Body of pancreas (tissue), 4 donors: Measurements from ENCODE around the gene TGM1. TPM values are rescaled to one million over a fixed set of nuclear protein-coding genes. Genes with fewer than 3 reads are reported as not detected.
A peak's percentile ranks its signal among the peaks of the same experiment; 100 is the strongest.
"Not testable (repeated sequence)": the region's sequence is repeated elsewhere in the genome, so short reads cannot be mapped to it uniquely, and the experiment has no call there.

ENCODE experiments used
- ATAC-seq: fragments of 150-250 bp; one replicate; pipeline ENCODE4 v1.9.1; 2016
- DNase-seq, 4 donors: peaks; one replicate each; pipeline ENCODE4 v3.0.0-alpha.2; 2019
- H3K27ac ChIP-seq, 4 donors: fragments of 200-600 bp; sonication (generic); 1 replicate in 3 of 4; 2 replicates in 1 of 4; pipeline versions ENCODE4 v1.5.1 to v1.6.1; 2016 to 2019; ENCODE audit warnings: mild to moderate bottlenecking in 1 of 4, mixed read lengths in 1 of 4, moderate library complexity in 1 of 4
- H3K27me3 ChIP-seq, 2 donors: fragments of 200-600 bp; sonication (generic); one replicate each; pipeline ENCODE4 v1.6.0; 2016; ENCODE audit warnings: mild to moderate bottlenecking in 1 of 2
- H3K36me3 ChIP-seq, 2 donors: fragments of 200-600 bp; sonication (generic); replicated peaks in 1 of 2; 2 replicates each; pipeline ENCODE4 v1.5.1; 2016; ENCODE audit warnings: low read depth in 2 of 2; ENCODE audit not compliant: insufficient read depth in 1 of 2
- H3K4me1 ChIP-seq: fragments of 200-600 bp; sonication (generic); one replicate; pipeline ENCODE4 v1.6.0; 2016
- H3K4me3 ChIP-seq, 2 donors: fragments of 200-600 bp; sonication (generic); 1 replicate in 1 of 2; 2 replicates in 1 of 2; pipeline ENCODE4 v1.5.1; 2016 to 2019
- H3K9me3 ChIP-seq, 3 donors: fragments of 200-600 bp; sonication (generic); 1 replicate in 2 of 3; 2 replicates in 1 of 3; pipeline ENCODE4 v1.5.1; 2016
- CTCF ChIP-seq, 7 experiments: fragments of 450-650 bp in 4 of 7; fragments of 200-600 bp in 3 of 7; sonication (generic) in 3 of 7; IDR thresholded peaks; one replicate each; pipeline ENCODE4 v1.5.1; 2016 to 2019; ENCODE audit warnings: antibody characterized with exemption in 7 of 7
- POLR2A ChIP-seq, 3 donors: fragments of 450-650 bp; IDR thresholded peaks; one replicate each; pipeline ENCODE4 v1.6.1; 2016; ENCODE audit warnings: antibody characterized with exemption in 3 of 3, mild to moderate bottlenecking in 2 of 3
- WGBS, 2 donors: methylation state at CpG; one replicate each; pipeline ENCODE4 v1.1.5; 2017; 5-methylcytosine and 5-hydroxymethylcytosine counted together
- intact Hi-C: fragments of 100-400 bp; cut with DNase I; formaldehyde crosslinking; loops from one replicate; pipeline ENCODE4 v1.15.1; 2023
- small RNA-seq: library from RNA; depleted of rRNA; stranded (forward); fragments of <200 nt; gene quantifications from one replicate; pipeline ENCODE3, GENCODE V24; 2016
- total RNA-seq, 2 donors: library from RNA; depleted of rRNA; stranded (reverse); fragments of >200 nt; gene quantifications; one replicate each; pipeline ENCODE4 v1.1.0, GENCODE V29; 2016

The TGM1 gene
- total RNA-seq, 2 donors from 2014 or later = 2.9 to 13.8 TPM

GRCh38 chr14:24207104-24207551, 55.8 kb downstream of the TGM1 start:
- 92 to 93% methylated on average over 5 of the region's 5 CpGs for WGBS, 2 donors
- ATAC-seq (no peak), DNase-seq (peak in 1 of 4 donors; percentile 7)
- Histone ChIP-seq H3K4me1 (peaks cover 9% of the 10 kb centered on the region), H3K9me3 (no peaks in the 10 kb centered on the region), H3K27ac (no peak overlapping the region), H3K36me3 (peaks cover 6 to 22% of the 10 kb centered on the region in 2 donors), H3K4me3 (no peak overlapping the region), H3K27me3 (no peaks in the 10 kb centered on the region)
- intact Hi-C loops = no loop called here
- TF ChIP-seq CTCF (IDR thresholded peaks at IDR 0.05) (no peak), POLR2A (IDR thresholded peaks at IDR 0.05) (no peak)

- ATAC-seq (no peak), DNase-seq (peak in 1 of 4 donors; percentile 10)
- H3K9me3 ChIP-seq = no peaks in the 10 kb centered on the region
- TF ChIP-seq POLR2A (IDR thresholded peaks at IDR 0.05) (no peak), CTCF (IDR thresholded peaks at IDR 0.05) (no peak)
- H3K4me3 ChIP-seq = no peak overlapping the region
- peaks cover 6 to 22% of the 10 kb centered on the region in 2 donors for H3K36me3 ChIP-seq
- intact Hi-C loops = no loop called here
- no peaks in the 10 kb centered on the region for H3K27me3 ChIP-seq
- WGBS, 2 donors = 86 to 89% methylated on average over 11 of the region's 11 CpGs
- peaks cover 4% of the 10 kb centered on the region for H3K4me1 ChIP-seq
- H3K27ac ChIP-seq = no peak overlapping the region
These were observed 56.5 kb downstream of the TGM1 start for GRCh38 chr14:24206260-24207103.

GRCh38 chr14:24204163-24205146, 58.5 kb downstream of the TGM1 start:
- Histone ChIP-seq H3K27me3 (no peaks in the 10 kb centered on the region), H3K36me3 (peaks cover 6 to 19% of the 10 kb centered on the region in 2 donors), H3K4me1 (peaks cover 5% of the 10 kb centered on the region), H3K27ac (no peak overlapping the region), H3K4me3 (no peak overlapping the region), H3K9me3 (no peaks in the 10 kb centered on the region)
- ATAC-seq (no peak), DNase-seq (peak in 1 of 4 donors; percentile 1)
- intact Hi-C loops = no loop called here
- TF ChIP-seq CTCF (IDR thresholded peaks at IDR 0.05) = no peak
- no peak for TF ChIP-seq POLR2A (IDR thresholded peaks at IDR 0.05)
- 89 to 91% methylated on average over 7 of the region's 7 CpGs for WGBS, 2 donors

- DNase-seq = peak in 1 of 4 donors; percentile 6
- intact Hi-C loops, ATAC-seq, H3K9me3 ChIP-seq, H3K27me3 ChIP-seq, H3K27ac ChIP-seq, H3K4me3 ChIP-seq: not testable (repeated sequence)
- Histone ChIP-seq H3K4me1 (peaks cover 14% of the 10 kb centered on the region), H3K36me3 (peaks cover 6 to 15% of the 10 kb centered on the region in 2 donors)
- WGBS, 2 donors = 96 to 97% methylated on average over 16 of the region's 16 CpGs
These were observed 59.6 kb downstream of the TGM1 start for GRCh38 chr14:24203249-24203886.

GRCh38 chr14:24202538-24202937, 60.4 kb downstream of the TGM1 start:
- H3K4me3 ChIP-seq, H3K27ac ChIP-seq, DNase-seq, ATAC-seq, H3K9me3 ChIP-seq, H3K27me3 ChIP-seq, intact Hi-C loops: not testable (repeated sequence)
- 91 to 93% methylated on average over 8 of the region's 8 CpGs for WGBS, 2 donors
- Histone ChIP-seq H3K36me3 (peaks cover 6 to 10% of the 10 kb centered on the region in 2 donors), H3K4me1 (peaks cover 22% of the 10 kb centered on the region)

Small RNA genes lying within 50 kb of the gene (small RNA-seq; reads per million reads assigned to genes)
- gene CHMP4A (not detected), gene MDP1 (0.70 reads per million, percentile 15 among the genes with 10 or more reads in this experiment)

Other genes with a start within 250 kb of the TGM1 start
- gene CARMIL3, start 211.2 kb downstream of the TGM1 start, total RNA-seq = under 1 TPM; 0.78 to 0.99 TPM
- not detected for gene CPNE6, start 191.6 kb downstream of the TGM1 start, total RNA-seq
- gene PCK2, start 168.9 kb downstream of the TGM1 start, total RNA-seq = 10 to 100 TPM; 20.4 to 29.8 TPM
- 100 to 1,000 TPM in 1 of 2 donors, 10 to 100 TPM in 1; 77.1 to 128 TPM for gene DCAF11, start 148.4 kb downstream of the TGM1 start, total RNA-seq
- 1 to 10 TPM; 2.1 to 2.6 TPM for gene NRL, start 148.2 kb downstream of the TGM1 start, total RNA-seq
- 10 to 100 TPM in 1 of 2 donors, 1 to 10 TPM in 1; 6.3 to 12.2 TPM for gene FITM1, start 132.5 kb downstream of the TGM1 start, total RNA-seq
- gene PSME1, start 127.0 kb downstream of the TGM1 start, total RNA-seq = 10 to 100 TPM; 78.4 to 93.7 TPM
- gene EMC9, start 121.6 kb downstream of the TGM1 start, total RNA-seq = 10 to 100 TPM in 1 of 2 donors, 1 to 10 TPM in 1; 9.9 to 21.1 TPM
- 10 to 100 TPM; 29.3 to 30.4 TPM for gene PSME2, start 116.6 kb downstream of the TGM1 start, total RNA-seq
- 10 to 100 TPM; 38.1 to 83.1 TPM for gene RNF31, start 115.7 kb downstream of the TGM1 start, total RNA-seq
- 10 to 100 TPM; 12.5 to 21.5 TPM for gene IRF9, start 101.9 kb downstream of the TGM1 start, total RNA-seq
- 1 to 10 TPM; 7.8 to 8.9 TPM for gene REC8, start 91.1 kb downstream of the TGM1 start, total RNA-seq
- gene IPO4, start 74.4 kb downstream of the TGM1 start, total RNA-seq = 10 to 100 TPM; 30.4 to 73.5 TPM
- gene TM9SF1, start 67.7 kb downstream of the TGM1 start, total RNA-seq = 10 to 100 TPM; 57.9 to 59.7 TPM
- under 1 TPM in 1 of 2 donors, not detected in 1; 0.26 TPM for gene TSSK4, start 57.5 kb downstream of the TGM1 start, total RNA-seq
- gene CHMP4A, start 49.7 kb downstream of the TGM1 start, total RNA-seq = 10 to 100 TPM; 28.5 to 32.0 TPM
- gene MDP1, start 47.1 kb downstream of the TGM1 start, total RNA-seq = 10 to 100 TPM in 1 of 2 donors, 1 to 10 TPM in 1; 2.0 to 18.9 TPM
- 10 to 100 TPM; 28.7 to 77.6 TPM for gene NEDD8, start 30.8 kb downstream of the TGM1 start, total RNA-seq
- gene GMPR2, start 30.2 kb downstream of the TGM1 start, total RNA-seq = 10 to 100 TPM; 30.9 to 41.9 TPM
- gene TINF2, start 20.6 kb downstream of the TGM1 start, total RNA-seq = 10 to 100 TPM; 28.3 to 35.3 TPM
- gene RABGGTA, start 8.4 kb upstream of the TGM1 start, total RNA-seq = 10 to 100 TPM; 18.4 to 90.0 TPM
- 10 to 100 TPM; 18.8 to 31.4 TPM for gene DHRS1, start 36.6 kb upstream of the TGM1 start, total RNA-seq
- 10 to 100 TPM; 10.6 to 12.2 TPM for gene NOP9, start 36.7 kb upstream of the TGM1 start, total RNA-seq
- gene CIDEB, start 44.8 kb upstream of the TGM1 start, total RNA-seq = 10 to 100 TPM; 19.1 to 34.0 TPM
- gene LTB4R2, start 47.0 kb upstream of the TGM1 start, total RNA-seq = 10 to 100 TPM; 10.9 to 31.3 TPM
- 1 to 10 TPM; 3.6 to 9.1 TPM for gene LTB4R, start 48.3 kb upstream of the TGM1 start, total RNA-seq
- gene ADCY4, start 71.9 kb upstream of the TGM1 start, total RNA-seq = 10 to 100 TPM; 10.6 to 14.8 TPM
- gene RIPK3, start 76.8 kb upstream of the TGM1 start, total RNA-seq = 1 to 10 TPM; 6.0 to 9.9 TPM
- gene NFATC4, start 105.0 kb upstream of the TGM1 start, total RNA-seq = 10 to 100 TPM; 11.9 to 19.8 TPM
- gene NYNRIN, start 135.8 kb upstream of the TGM1 start, total RNA-seq = 1 to 10 TPM; 7.3 to 7.5 TPM
- gene CBLN3, start 166.5 kb upstream of the TGM1 start, total RNA-seq = 1 to 10 TPM in 1 of 2 donors, under 1 TPM in 1; 0.33 to 4.9 TPM
- gene KHNYN, start 166.8 kb upstream of the TGM1 start, total RNA-seq = 10 to 100 TPM; 43.8 TPM
- 10 to 100 TPM; 34.8 to 63.6 TPM for gene SDR39U1, start 179.6 kb upstream of the TGM1 start, total RNA-seq
- not detected for gene CMA1, start 245.1 kb upstream of the TGM1 start, total RNA-seq